Liver (tissue), 9 donors: Measurements from ENCODE around the gene RAB28. TPM values are rescaled to one million over a fixed set of nuclear protein-coding genes. Genes with fewer than 3 reads are reported as not detected.

Experiments used
- DNase-seq: peaks from one replicate; pipeline ENCODE4 v3.0.0-alpha.2; 2017; ENCODE audit warnings: low spot score
- H3K27ac ChIP-seq, 2 donors: one replicate each; pipeline ENCODE4 v1.7.0; 2013; ENCODE audit warnings: inconsistent platforms in 2 of 2, low read length in 2 of 2, control low read depth in 1 of 2, low read depth in 1 of 2, mild to moderate bottlenecking in 1 of 2
- H3K27me3 ChIP-seq, 4 donors: one replicate each; pipeline versions ENCODE4 v1.6.1 to v1.7.0; 2013; ENCODE audit warnings: low read length in 3 of 4, inconsistent platforms in 1 of 4, mild to moderate bottlenecking in 1 of 4, moderate library complexity in 1 of 4; ENCODE audit not compliant: control insufficient read depth in 4 of 4, insufficient read depth in 4 of 4
- H3K36me3 ChIP-seq, 4 donors: one replicate each; pipeline versions ENCODE4 v1.6.1 to v1.7.0; 2013; ENCODE audit warnings: low read length in 3 of 4, mild to moderate bottlenecking in 3 of 4, low read depth in 1 of 4, moderate library complexity in 1 of 4; ENCODE audit not compliant: control insufficient read depth in 4 of 4, insufficient read depth in 3 of 4
- H3K4me1 ChIP-seq, 4 donors: one replicate each; pipeline versions ENCODE4 v1.6.1 to v1.7.0; 2013; ENCODE audit warnings: low read length in 3 of 4, mild to moderate bottlenecking in 3 of 4, moderate library complexity in 1 of 4; ENCODE audit not compliant: control insufficient read depth in 4 of 4, insufficient read depth in 4 of 4
- H3K4me3 ChIP-seq, 3 donors: one replicate each; pipeline versions ENCODE4 v1.6.1 to v1.7.0; 2013; ENCODE audit warnings: low read length in 3 of 3, control low read depth in 1 of 3, low read depth in 1 of 3, mild to moderate bottlenecking in 1 of 3
- H3K9ac ChIP-seq, 2 donors: one replicate each; pipeline ENCODE4 v1.7.0; 2013; ENCODE audit warnings: low read length in 2 of 2, mild to moderate bottlenecking in 2 of 2, moderate library complexity in 2 of 2, control low read depth in 1 of 2, low read depth in 1 of 2
- H3K9me3 ChIP-seq, 4 donors: one replicate each; pipeline versions ENCODE4 v1.6.1 to v1.7.0; 2013; ENCODE audit warnings: low read length in 3 of 4; ENCODE audit not compliant: control insufficient read depth in 4 of 4
- EGR1 ChIP-seq, 2 donors: IDR thresholded peaks; 2 replicates each; pipeline ENCODE4 v1.6.1; 2016 to 2018; ENCODE audit warnings: antibody characterized with exemption in 2 of 2, low read depth in 2 of 2
- FOXA1 ChIP-seq: IDR thresholded peaks from 2 replicates; pipeline ENCODE4 v1.6.1; 2016; ENCODE audit warnings: antibody characterized with exemption
- GABPA ChIP-seq, 2 donors: IDR thresholded peaks in 1 of 2; conservative IDR thresholded peaks in 1 of 2; 2 replicates each; pipeline ENCODE4 v1.6.1; 2016; ENCODE audit warnings: antibody characterized with exemption in 2 of 2, mild to moderate bottlenecking in 1 of 2, moderate library complexity in 1 of 2
- HNF4A ChIP-seq, 2 donors: conservative IDR thresholded peaks; 2 replicates each; pipeline ENCODE4 v1.6.1; 2016; ENCODE audit warnings: antibody characterized with exemption in 2 of 2, mild to moderate bottlenecking in 2 of 2
- HNF4G ChIP-seq: IDR thresholded peaks from 2 replicates; pipeline ENCODE4 v1.6.1; 2016; ENCODE audit warnings: antibody characterized with exemption
- NR2F2 ChIP-seq: IDR thresholded peaks from 2 replicates; pipeline ENCODE4 v1.6.1; 2016; ENCODE audit warnings: antibody characterized with exemption
- RAD21 ChIP-seq, 2 donors: IDR thresholded peaks; 2 replicates each; pipeline ENCODE4 v1.6.1; 2016; ENCODE audit warnings: antibody characterized with exemption in 2 of 2, mild to moderate bottlenecking in 2 of 2
- RXRA ChIP-seq, 2 donors: IDR thresholded peaks; 2 replicates each; pipeline ENCODE4 v1.6.1; 2017 to 2018; ENCODE audit warnings: antibody characterized with exemption in 2 of 2, mild to moderate bottlenecking in 1 of 2
- SP1 ChIP-seq: IDR thresholded peaks from 2 replicates; pipeline ENCODE4 v1.6.1; 2018; ENCODE audit warnings: antibody characterized with exemption, mild to moderate bottlenecking
- TAF1 ChIP-seq: conservative IDR thresholded peaks from 2 replicates; pipeline ENCODE4 v1.6.1; 2016; ENCODE audit warnings: antibody characterized with exemption, mild to moderate bottlenecking
- YY1 ChIP-seq: IDR thresholded peaks from 2 replicates; pipeline ENCODE4 v1.6.1; 2016; ENCODE audit warnings: antibody characterized with exemption, mild to moderate bottlenecking
- WGBS: extraction: QIAGEN DNeasy Blood & Tissue Kit; methylation state at CpG from one replicate; pipeline ENCODE4 v1.1.7; 2013; 5-methylcytosine and 5-hydroxymethylcytosine counted together
- polyA plus RNA-seq, 2 donors: library from polyadenylated mRNA; stranded (reverse) in 1 of 2; unstranded in 1 of 2; fragments of 200-250 nt in 1 of 2; fragments of >200 nt in 1 of 2; fragmentation: Nextera tagmentation in 1 of 2; extraction: Ambion mirVana in 1 of 2; gene quantifications; one replicate each; pipeline versions ENCODE4 v1.2.1 to v1.2.3, GENCODE V29; 2013 to 2015
- total RNA-seq, 2 donors: library from RNA; depleted of rRNA; stranded (reverse); fragments of >200 nt; gene quantifications; one replicate each; pipeline ENCODE4 v1.2.3, GENCODE V29; 2014
- TF ChIP-seq, protein P1 (sequence below): IDR thresholded peaks from 2 replicates; pipeline ENCODE4 v1.6.1; 2016; ENCODE audit warnings: antibody characterized with exemption, mild to moderate bottlenecking
- TF ChIP-seq, protein P2 (sequence below): IDR thresholded peaks from 2 replicates; pipeline ENCODE4 v1.6.1; 2016; ENCODE audit warnings: antibody characterized with exemption
- TF ChIP-seq, protein P3 (sequence below): IDR thresholded peaks from 2 replicates; pipeline ENCODE4 v1.6.1; 2016; ENCODE audit warnings: antibody characterized with exemption
- TF ChIP-seq, protein P4 (sequence below): IDR thresholded peaks from 2 replicates; pipeline ENCODE4 v1.6.1; 2016; ENCODE audit warnings: antibody characterized with exemption
- TF ChIP-seq, protein P5 (sequence below): fragments of 150-350 bp; IDR thresholded peaks from 2 replicates; pipeline ENCODE4 v1.5.1; 2017; ENCODE audit warnings: improper control_type of control experiment, low read depth, low read length; ENCODE audit not compliant: missing input control
- donor health status: healthy.
- donor health status: healthy.
- donor health status: healthy.
- donor health status: healthy.
- donor health status: healthy.

RAB28 gene
- total and polyA plus RNA-seq, 4 donors: 3.9 to 7.7 (median 6.8) TPM

DNA sequence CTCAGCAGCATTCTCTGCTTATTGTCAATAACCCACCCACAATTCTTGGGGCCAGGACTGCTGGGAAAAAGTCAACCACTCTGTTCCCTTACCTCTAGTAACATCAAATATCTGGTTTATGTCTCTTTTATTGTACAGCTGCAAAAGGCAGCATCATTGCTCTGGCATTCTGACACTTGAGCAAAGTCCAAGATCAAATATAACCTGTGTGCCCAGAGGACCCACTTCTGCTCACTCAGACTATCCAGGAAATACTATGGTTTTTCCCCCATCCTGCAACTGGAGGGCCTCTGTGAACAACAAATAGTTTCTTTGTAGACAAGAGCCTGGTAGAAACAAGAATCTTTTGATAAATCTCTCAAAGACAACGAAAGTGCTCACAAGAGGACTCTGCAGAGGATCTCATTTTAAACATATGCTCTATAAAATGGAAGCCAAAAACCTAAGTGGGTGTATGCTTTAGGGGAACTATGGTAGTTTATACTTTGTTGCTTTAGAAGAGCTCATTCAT lies 154.7 kb downstream of the RAB28 start:
- WGBS: 84% methylated on average over 1 of the region's 1 CpG
- no peaks in the 10 kb centered on the region for H3K4me1 ChIP-seq
- no peak overlapping the region for H3K9ac ChIP-seq
- no peaks in the 10 kb centered on the region for H3K27me3 ChIP-seq
- TF ChIP-seq HNF4A (conservative IDR thresholded peaks at IDR 0.05): no peak
- TF ChIP-seq, protein P1, sequence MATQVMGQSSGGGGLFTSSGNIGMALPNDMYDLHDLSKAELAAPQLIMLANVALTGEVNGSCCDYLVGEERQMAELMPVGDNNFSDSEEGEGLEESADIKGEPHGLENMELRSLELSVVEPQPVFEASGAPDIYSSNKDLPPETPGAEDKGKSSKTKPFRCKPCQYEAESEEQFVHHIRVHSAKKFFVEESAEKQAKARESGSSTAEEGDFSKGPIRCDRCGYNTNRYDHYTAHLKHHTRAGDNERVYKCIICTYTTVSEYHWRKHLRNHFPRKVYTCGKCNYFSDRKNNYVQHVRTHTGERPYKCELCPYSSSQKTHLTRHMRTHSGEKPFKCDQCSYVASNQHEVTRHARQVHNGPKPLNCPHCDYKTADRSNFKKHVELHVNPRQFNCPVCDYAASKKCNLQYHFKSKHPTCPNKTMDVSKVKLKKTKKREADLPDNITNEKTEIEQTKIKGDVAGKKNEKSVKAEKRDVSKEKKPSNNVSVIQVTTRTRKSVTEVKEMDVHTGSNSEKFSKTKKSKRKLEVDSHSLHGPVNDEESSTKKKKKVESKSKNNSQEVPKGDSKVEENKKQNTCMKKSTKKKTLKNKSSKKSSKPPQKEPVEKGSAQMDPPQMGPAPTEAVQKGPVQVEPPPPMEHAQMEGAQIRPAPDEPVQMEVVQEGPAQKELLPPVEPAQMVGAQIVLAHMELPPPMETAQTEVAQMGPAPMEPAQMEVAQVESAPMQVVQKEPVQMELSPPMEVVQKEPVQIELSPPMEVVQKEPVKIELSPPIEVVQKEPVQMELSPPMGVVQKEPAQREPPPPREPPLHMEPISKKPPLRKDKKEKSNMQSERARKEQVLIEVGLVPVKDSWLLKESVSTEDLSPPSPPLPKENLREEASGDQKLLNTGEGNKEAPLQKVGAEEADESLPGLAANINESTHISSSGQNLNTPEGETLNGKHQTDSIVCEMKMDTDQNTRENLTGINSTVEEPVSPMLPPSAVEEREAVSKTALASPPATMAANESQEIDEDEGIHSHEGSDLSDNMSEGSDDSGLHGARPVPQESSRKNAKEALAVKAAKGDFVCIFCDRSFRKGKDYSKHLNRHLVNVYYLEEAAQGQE: no peak
- TF ChIP-seq, protein P2, sequence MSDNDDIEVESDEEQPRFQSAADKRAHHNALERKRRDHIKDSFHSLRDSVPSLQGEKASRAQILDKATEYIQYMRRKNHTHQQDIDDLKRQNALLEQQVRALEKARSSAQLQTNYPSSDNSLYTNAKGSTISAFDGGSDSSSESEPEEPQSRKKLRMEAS: no peak
- no peak for TF ChIP-seq RAD21 (IDR thresholded peaks at IDR 0.05)
- TF ChIP-seq SP1: no peak
- no peak for TF ChIP-seq TAF1
- TF ChIP-seq, protein P3, sequence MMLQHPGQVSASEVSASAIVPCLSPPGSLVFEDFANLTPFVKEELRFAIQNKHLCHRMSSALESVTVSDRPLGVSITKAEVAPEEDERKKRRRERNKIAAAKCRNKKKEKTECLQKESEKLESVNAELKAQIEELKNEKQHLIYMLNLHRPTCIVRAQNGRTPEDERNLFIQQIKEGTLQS: no peak
- TF ChIP-seq RXRA (IDR thresholded peaks at IDR 0.05): no peak
- TF ChIP-seq FOXA1: no peak
- no peak for TF ChIP-seq EGR1 (IDR thresholded peaks at IDR 0.05; ENCODE audit: low read depth in 2 of 2)
- TF ChIP-seq, protein P4, sequence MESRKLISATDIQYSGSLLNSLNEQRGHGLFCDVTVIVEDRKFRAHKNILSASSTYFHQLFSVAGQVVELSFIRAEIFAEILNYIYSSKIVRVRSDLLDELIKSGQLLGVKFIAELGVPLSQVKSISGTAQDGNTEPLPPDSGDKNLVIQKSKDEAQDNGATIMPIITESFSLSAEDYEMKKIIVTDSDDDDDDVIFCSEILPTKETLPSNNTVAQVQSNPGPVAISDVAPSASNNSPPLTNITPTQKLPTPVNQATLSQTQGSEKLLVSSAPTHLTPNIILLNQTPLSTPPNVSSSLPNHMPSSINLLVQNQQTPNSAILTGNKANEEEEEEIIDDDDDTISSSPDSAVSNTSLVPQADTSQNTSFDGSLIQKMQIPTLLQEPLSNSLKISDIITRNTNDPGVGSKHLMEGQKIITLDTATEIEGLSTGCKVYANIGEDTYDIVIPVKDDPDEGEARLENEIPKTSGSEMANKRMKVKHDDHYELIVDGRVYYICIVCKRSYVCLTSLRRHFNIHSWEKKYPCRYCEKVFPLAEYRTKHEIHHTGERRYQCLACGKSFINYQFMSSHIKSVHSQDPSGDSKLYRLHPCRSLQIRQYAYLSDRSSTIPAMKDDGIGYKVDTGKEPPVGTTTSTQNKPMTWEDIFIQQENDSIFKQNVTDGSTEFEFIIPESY: no peak
- TF ChIP-seq NR2F2: no peak
- TF ChIP-seq, protein P5, sequence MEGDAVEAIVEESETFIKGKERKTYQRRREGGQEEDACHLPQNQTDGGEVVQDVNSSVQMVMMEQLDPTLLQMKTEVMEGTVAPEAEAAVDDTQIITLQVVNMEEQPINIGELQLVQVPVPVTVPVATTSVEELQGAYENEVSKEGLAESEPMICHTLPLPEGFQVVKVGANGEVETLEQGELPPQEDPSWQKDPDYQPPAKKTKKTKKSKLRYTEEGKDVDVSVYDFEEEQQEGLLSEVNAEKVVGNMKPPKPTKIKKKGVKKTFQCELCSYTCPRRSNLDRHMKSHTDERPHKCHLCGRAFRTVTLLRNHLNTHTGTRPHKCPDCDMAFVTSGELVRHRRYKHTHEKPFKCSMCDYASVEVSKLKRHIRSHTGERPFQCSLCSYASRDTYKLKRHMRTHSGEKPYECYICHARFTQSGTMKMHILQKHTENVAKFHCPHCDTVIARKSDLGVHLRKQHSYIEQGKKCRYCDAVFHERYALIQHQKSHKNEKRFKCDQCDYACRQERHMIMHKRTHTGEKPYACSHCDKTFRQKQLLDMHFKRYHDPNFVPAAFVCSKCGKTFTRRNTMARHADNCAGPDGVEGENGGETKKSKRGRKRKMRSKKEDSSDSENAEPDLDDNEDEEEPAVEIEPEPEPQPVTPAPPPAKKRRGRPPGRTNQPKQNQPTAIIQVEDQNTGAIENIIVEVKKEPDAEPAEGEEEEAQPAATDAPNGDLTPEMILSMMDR: no peak
- no peak for TF ChIP-seq YY1
- no peak for TF ChIP-seq GABPA (IDR thresholded peaks at IDR 0.05 in 1 of 2, conservative IDR thresholded peaks at IDR 0.05 in 1 of 2)
- TF ChIP-seq HNF4G: no peak
- H3K9me3 ChIP-seq: no peaks in the 10 kb centered on the region
- H3K4me3 ChIP-seq: no peak overlapping the region
- no peak for DNase-seq
- no peak overlapping the region for H3K27ac ChIP-seq
- H3K36me3 ChIP-seq: no peaks in the 10 kb centered on the region

DNA sequence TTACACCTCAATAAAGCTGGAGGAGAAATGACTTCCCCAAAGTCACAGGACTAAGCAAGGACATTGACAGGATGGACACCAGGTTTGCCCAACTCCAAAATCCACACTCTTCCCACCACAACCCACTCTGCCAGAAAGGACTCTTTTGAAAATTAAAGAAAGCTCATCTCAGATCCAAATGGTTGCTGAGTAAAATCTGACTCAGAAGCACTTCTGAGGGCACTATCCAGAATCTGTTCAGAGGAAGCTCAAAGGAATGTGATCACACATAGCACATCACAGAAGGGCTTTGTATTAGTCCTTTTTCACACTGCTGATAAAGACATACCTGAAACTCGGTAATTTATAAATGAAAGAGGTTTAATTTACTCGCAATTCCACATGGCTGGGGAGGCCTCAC lies 155.5 kb downstream of the RAB28 start:
- Histone ChIP-seq H3K4me3 (no peak overlapping the region), H3K4me1 (no peaks in the 10 kb centered on the region), H3K36me3 (no peaks in the 10 kb centered on the region), H3K9ac (no peak overlapping the region), H3K9me3 (no peaks in the 10 kb centered on the region), H3K27ac (no peak overlapping the region), H3K27me3 (no peaks in the 10 kb centered on the region)
- no peak for TF ChIP-seq RAD21 (IDR thresholded peaks at IDR 0.05)
- WGBS: 94% methylated on average over 2 of the region's 2 CpGs
- no peak for DNase-seq
